Heart left ventricle (tissue), 13 donors: ENCODE measurements around the gene TINCR.

Experiments
- POLR2A ChIP-seq, 2 donors: fragments of 450-650 bp; IDR thresholded peaks; one replicate each; pipeline ENCODE4 v1.6.1; 2017; ENCODE audit warnings: antibody characterized with exemption in 2 of 2, mild to moderate bottlenecking in 2 of 2, moderate library complexity in 2 of 2
- TF ChIP-seq, protein P1 (sequence below), 12 donors: fragments of 200-600 bp; sonication (generic) in 4 of 12; IDR thresholded peaks; one replicate each; pipeline versions ENCODE4 v1.5.0 to v1.8.0; 2018 to 2022; ENCODE audit warnings: antibody characterized with exemption in 12 of 12, mild to moderate bottlenecking in 5 of 12
- donor health status: ischemic (EF 13 %, LVEDD 7.1; RV severe dilation, severe dysfunction).
- donor health status: DM: no; HTN: yes; CAD: no.
- donor health status: DM: no; HTN: no; CAD: no.
- donor health status: ischemic (EF 25% LVEDD 6.9; RV normal size, moderate dysfunction).
- donor health status: ischemic (EF 25% LVEDD 5.7; RV mildly dilated, moderate dysfunction).
- donor health status: ischemic (EF 35%, LVEDD 5.7; RV mildly dilated, moderate dysfunction).
- donor health status: nonischemic (EF 11% LVEDD 7.7; RV severe dilation, severe dysfunction).
- donor health status: DM: yes; HTN: yes; CAD: no.
- donor health status: PGD.
- donor health status: ischemic (EF 29% LVEDD 5.4; RV normal size, mild dysfunction).
- donor health status: nonischemic (EF 23%, LVEDD 6.1; RV moderate dilation, normal function).

DNA sequence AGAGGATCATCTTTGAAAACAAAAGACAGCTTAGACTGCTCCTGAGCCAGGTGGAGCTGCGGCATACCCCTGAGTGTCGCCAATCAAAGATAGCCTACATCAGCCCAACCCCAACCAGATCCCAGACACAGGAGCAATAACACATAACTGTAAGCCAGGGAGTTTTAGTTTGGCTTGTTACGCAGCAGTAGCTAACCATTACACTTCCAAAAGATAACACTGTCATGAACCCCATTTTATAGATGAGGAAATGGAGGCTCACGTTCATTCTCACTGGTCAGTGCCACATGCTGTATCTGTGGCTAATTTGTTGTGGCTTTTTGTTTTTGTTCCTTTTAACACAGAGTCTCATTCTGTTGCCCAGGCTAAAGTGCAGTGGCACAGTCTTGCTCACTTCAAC, 47.3 kb downstream of the TINCR start:
- TF ChIP-seq, protein P1, sequence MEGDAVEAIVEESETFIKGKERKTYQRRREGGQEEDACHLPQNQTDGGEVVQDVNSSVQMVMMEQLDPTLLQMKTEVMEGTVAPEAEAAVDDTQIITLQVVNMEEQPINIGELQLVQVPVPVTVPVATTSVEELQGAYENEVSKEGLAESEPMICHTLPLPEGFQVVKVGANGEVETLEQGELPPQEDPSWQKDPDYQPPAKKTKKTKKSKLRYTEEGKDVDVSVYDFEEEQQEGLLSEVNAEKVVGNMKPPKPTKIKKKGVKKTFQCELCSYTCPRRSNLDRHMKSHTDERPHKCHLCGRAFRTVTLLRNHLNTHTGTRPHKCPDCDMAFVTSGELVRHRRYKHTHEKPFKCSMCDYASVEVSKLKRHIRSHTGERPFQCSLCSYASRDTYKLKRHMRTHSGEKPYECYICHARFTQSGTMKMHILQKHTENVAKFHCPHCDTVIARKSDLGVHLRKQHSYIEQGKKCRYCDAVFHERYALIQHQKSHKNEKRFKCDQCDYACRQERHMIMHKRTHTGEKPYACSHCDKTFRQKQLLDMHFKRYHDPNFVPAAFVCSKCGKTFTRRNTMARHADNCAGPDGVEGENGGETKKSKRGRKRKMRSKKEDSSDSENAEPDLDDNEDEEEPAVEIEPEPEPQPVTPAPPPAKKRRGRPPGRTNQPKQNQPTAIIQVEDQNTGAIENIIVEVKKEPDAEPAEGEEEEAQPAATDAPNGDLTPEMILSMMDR (IDR thresholded peaks at IDR 0.05), result no peak
- no peak for TF ChIP-seq POLR2A (IDR thresholded peaks at IDR 0.05)
